HFFc6 (cell line): ENCODE data around the gene THAP11. TPM values are rescaled to one million over a fixed set of nuclear protein-coding genes. Genes with fewer than 3 reads are reported as not detected.

Experiments used
- DNase-seq: peaks from one replicate; pipeline ENCODE4 v3.0.0-alpha.2; 2018
- H3K27ac Mint-ChIP-seq: 2 replicates; pipeline ENCODE4 v1.8.0; 2020; ENCODE audit warnings: mild to moderate bottlenecking, mixed read lengths
- H3K27me3 Mint-ChIP-seq: 2 replicates; pipeline ENCODE4 v1.8.0; 2021; ENCODE audit warnings: mild to moderate bottlenecking, moderate library complexity, mixed read lengths; ENCODE audit not compliant: insufficient read depth
- H3K36me3 Mint-ChIP-seq: 2 replicates; pipeline ENCODE4 v1.8.0; 2021; ENCODE audit warnings: low read depth, mixed read lengths
- H3K4me1 Mint-ChIP-seq: 2 replicates; pipeline ENCODE4 v1.8.0; 2020; ENCODE audit warnings: low read depth, mixed read lengths
- H3K4me3 Mint-ChIP-seq: 2 replicates; pipeline ENCODE4 v1.8.0; 2020; ENCODE audit warnings: mild to moderate bottlenecking, moderate library complexity, mixed read lengths
- H3K9me3 Mint-ChIP-seq: 2 replicates; pipeline ENCODE4 v1.8.0; 2020; ENCODE audit warnings: mild to moderate bottlenecking, mixed read lengths
- total RNA-seq, 6 experiments: library from RNA; stranded (reverse); fragmentation: NEBNext Ultra II Directional; extraction: Animal tissue kit (Norgen Biotek cat#: 25700); gene quantifications; 2 replicates in 1 of 6; 3 replicates in 5 of 6; pipeline ENCODE4 v1.2.3, GENCODE V29; 2021
- TF ChIP-seq, protein P1 (sequence below): fragments of 200-600 bp; sonication (generic); IDR thresholded peaks from 2 replicates; pipeline ENCODE4 v1.5.0; 2021; ENCODE audit warnings: antibody characterized with exemption, mild to moderate bottlenecking

THAP11 gene
- total RNA-seq, 6 experiments from 2014 or later = 15.1 to 18.6 (median 16.2) TPM

DNA sequence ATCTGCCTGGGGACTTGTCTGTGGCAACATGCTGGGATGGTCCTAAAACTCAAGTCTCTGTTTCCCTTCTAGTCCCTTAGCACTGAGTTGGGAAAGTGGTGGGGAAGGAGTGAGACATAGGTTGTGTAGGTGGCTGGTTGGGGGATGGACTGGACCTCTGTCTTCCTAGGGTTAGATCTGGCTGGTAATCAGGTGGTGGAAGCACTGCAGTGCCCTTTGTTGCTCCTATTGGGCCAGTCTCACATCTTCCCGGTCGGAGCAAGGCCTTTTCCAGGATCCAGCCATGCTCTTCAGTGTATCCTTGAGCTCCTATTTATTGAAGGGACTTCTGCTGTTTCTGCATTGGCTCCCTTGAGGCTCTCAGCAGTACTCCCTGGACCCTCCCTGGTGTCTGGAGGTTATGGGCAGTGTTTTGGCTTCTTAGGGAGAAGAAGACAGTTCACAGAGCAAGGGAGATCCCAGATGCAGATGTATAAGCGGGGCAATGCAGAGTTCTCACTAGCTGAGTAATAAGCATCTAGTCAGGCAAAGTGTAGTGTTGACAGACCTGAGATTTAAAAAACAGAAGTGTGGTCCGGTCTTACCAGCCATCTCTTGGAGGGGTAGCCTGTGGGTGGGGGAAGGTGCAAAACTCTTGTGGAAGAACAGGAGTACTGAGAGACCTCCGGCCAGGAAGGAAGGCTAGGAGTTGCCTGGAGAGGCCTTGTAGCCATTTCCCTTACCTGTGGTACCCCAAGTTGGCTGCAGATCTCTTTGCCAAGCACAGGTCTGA lies 3.4 kb downstream of the THAP11 start:
- peak overlapping the region; percentile 80 for H3K4me3 Mint-ChIP-seq
- no peak for DNase-seq
- peaks cover 6% of the 10 kb centered on the region; the same call in 1 of the 2 replicates for H3K36me3 Mint-ChIP-seq
- peak overlapping the region; percentile 81 for H3K27ac Mint-ChIP-seq
- H3K9me3 Mint-ChIP-seq = no peaks in the 10 kb centered on the region
- peaks cover 3% of the 10 kb centered on the region; the same call in 1 of the 2 replicates for H3K27me3 Mint-ChIP-seq
- peaks cover 55% of the 10 kb centered on the region for H3K4me1 Mint-ChIP-seq
- TF ChIP-seq, protein P1, sequence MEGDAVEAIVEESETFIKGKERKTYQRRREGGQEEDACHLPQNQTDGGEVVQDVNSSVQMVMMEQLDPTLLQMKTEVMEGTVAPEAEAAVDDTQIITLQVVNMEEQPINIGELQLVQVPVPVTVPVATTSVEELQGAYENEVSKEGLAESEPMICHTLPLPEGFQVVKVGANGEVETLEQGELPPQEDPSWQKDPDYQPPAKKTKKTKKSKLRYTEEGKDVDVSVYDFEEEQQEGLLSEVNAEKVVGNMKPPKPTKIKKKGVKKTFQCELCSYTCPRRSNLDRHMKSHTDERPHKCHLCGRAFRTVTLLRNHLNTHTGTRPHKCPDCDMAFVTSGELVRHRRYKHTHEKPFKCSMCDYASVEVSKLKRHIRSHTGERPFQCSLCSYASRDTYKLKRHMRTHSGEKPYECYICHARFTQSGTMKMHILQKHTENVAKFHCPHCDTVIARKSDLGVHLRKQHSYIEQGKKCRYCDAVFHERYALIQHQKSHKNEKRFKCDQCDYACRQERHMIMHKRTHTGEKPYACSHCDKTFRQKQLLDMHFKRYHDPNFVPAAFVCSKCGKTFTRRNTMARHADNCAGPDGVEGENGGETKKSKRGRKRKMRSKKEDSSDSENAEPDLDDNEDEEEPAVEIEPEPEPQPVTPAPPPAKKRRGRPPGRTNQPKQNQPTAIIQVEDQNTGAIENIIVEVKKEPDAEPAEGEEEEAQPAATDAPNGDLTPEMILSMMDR = no peak

DNA sequence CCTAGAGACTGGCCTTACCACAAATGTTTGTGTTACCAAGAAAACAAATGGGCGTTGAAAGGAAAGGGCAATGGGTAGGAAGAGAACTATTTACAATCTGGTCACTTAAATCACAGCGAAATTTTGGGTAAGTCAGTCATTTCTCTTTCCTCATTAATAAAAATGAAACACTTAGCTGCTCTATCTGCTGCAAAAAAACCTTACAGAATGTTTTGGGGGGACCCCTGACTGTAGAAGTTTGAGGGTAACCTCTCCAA lies 3.9 kb downstream of the THAP11 start:
- TF ChIP-seq, protein P1 = no peak
- H3K9me3 Mint-ChIP-seq = no peaks in the 10 kb centered on the region
- H3K27me3 Mint-ChIP-seq = peaks cover 3% of the 10 kb centered on the region; the same call in 1 of the 2 replicates
- H3K36me3 Mint-ChIP-seq = peaks cover 6% of the 10 kb centered on the region; the same call in 1 of the 2 replicates
- DNase-seq = no peak
- peaks cover 55% of the 10 kb centered on the region for H3K4me1 Mint-ChIP-seq
- H3K4me3 Mint-ChIP-seq = peak overlapping the region; percentile 80
- H3K27ac Mint-ChIP-seq = peak overlapping the region; percentile 81

DNA sequence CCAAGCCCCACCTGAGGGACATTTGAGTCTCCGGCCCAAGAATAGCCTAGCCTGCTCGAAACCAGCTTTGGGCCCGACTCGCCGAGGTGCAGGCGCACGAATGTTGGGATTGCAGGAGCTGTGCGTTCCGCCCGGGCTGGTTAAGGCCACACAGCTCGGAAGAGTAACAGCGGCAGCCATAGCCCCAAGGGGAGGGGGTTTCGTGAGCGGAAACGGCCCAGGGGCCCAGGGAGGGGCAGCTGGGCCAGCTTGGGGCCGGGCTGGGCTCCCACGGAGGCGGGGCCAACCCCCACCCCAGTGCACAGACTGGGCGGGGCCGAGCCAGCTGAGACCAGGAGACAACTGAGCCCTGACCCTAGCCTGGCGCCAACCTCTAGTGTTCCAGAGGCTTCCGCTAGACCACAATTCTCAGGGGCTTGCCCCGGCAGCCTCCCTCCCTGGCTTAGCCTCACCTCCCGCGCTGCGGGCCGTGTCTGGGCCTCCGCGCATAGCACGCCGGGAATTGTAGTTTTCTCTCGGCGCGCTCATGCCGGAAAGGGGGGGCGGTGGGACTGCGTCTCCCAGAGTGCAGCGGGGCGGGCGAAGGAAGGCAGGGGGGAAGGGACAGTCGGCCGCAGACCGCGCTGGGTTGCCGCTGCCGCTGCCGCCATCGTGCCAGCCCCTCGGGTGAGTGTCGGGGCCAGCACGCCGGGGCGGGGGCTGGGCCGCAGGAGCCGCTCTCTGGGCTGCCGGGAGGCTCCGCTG lies 4.4 kb downstream of the THAP11 start, which contains the start of gene NUTF2:
TSS of gene NUTF2 (plus strand) at position 614 of the 744 bp plus-strand sequence. CDS start 18,198 bp downstream, outside the sequence.
- DNase-seq = peak; percentile 88
- H3K4me3 Mint-ChIP-seq = peak within 1 kb of the TSS; percentile 97
- peaks cover 3% of the 10 kb centered on the region; the same call in 1 of the 2 replicates for H3K27me3 Mint-ChIP-seq
- H3K36me3 Mint-ChIP-seq = peaks cover 6% of the 10 kb centered on the region; the same call in 1 of the 2 replicates
- peaks cover 51% of the 10 kb centered on the region for H3K4me1 Mint-ChIP-seq
- H3K9me3 Mint-ChIP-seq = no peaks in the 10 kb centered on the region
- H3K27ac Mint-ChIP-seq = peak within 1 kb of the TSS; percentile 96
- TF ChIP-seq, protein P1 = no peak

DNA sequence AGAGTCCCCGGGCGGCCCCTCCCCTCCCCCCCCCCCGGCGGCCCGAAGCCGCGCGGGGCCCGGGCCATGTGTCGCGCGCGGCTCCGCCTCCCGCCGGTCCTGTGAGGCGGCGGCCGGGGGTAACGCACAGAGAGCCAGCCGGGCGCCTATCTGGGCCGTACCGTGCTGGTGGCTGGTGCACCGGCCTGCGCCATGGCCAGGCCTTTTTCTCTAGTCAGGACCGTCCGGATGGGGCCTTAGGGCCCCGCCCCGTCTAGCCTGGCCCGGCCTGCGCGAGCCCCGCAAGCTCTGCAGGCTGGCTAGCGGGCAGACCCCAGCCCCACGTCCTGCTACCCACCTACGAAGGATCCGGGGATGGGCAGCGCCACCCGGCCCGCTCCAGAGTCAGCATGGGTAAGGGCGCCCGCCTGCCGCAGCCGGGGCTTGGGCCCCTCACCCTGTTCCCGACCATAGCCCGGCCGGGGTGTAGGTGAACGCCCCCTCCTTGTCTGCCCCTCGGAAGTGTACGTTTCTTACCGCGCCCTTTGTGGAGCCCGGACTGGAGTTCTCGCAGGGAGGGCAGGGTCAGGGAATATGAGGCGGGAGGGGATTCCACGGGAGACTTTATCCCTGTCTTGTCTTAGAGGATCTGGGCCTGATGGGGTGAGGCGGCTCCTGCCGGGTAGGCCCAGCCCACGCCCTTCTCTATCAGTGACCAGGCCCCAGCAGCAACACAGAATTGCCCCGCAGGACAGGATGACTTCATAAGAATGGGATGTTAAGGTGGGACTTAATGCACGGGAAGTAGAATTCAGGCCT lies 5.1 kb downstream of the THAP11 start, which contains the start of gene CENPT:
TSS of gene CENPT (minus strand) at position 630 of the 798 bp plus-strand sequence. CDS start 13,834 bp downstream, outside the sequence.
- TF ChIP-seq, protein P1 = 0 out of 2 replicates have a peak, but pooled peaks have one; percentile 8
- DNase-seq = peak; percentile 73
- Mint-ChIP-seq H3K9me3 (no peaks in the 10 kb centered on the region), H3K27ac (peak within 1 kb of the TSS; percentile 96), H3K27me3 (peaks cover 3% of the 10 kb centered on the region; the same call in 1 of the 2 replicates), H3K4me3 (peak within 1 kb of the TSS; percentile 97), H3K36me3 (peaks cover 6% of the 10 kb centered on the region; the same call in 1 of the 2 replicates), H3K4me1 (peaks cover 49% of the 10 kb centered on the region)

DNA sequence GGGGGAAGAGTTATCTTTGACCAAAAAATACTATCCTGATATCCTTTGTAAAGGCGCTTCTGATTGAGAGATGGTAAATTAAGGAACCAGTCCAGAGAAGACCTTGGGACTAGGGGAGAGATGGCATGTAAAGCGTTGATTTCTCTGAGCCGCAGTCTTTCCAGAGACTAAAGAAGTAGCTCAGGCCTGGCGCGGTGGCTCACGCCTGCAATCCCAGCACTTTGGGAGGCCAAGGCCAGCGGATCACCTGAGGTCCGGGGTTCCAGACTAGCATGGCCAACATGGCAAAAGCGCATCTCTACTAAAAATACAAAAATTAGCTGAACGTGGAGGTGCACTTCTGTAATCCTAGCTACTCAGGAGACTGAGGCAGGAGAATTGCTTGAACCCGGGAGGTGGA lies 6.0 kb downstream of the THAP11 start:
- TF ChIP-seq, protein P1 = no peak
- peaks cover 6% of the 10 kb centered on the region; the same call in 1 of the 2 replicates for H3K36me3 Mint-ChIP-seq
- DNase-seq = no peak
- no peaks in the 10 kb centered on the region for H3K9me3 Mint-ChIP-seq
- H3K27ac Mint-ChIP-seq = peak overlapping the region; percentile 96
- peaks cover 3% of the 10 kb centered on the region; the same call in 1 of the 2 replicates for H3K27me3 Mint-ChIP-seq
- peak overlapping the region; percentile 97 for H3K4me3 Mint-ChIP-seq
- H3K4me1 Mint-ChIP-seq = peaks cover 43% of the 10 kb centered on the region
